Stimulated activated CD4-positive, alpha-beta T cell treated with anti-CD3 and anti-CD28 coated beads, TNF-alpha, amount 100 ng/mL, for 1 hour (primary cell): ENCODE data around the gene PITPNC1.

Source experiments
- DNase-seq, 3 donors: peaks; one replicate each; pipeline ENCODE4 v3.0.0-alpha.2; 2020; ENCODE audit warnings: low read depth in 3 of 3, low spot score in 1 of 3

PITPNC1 gene

DNA sequence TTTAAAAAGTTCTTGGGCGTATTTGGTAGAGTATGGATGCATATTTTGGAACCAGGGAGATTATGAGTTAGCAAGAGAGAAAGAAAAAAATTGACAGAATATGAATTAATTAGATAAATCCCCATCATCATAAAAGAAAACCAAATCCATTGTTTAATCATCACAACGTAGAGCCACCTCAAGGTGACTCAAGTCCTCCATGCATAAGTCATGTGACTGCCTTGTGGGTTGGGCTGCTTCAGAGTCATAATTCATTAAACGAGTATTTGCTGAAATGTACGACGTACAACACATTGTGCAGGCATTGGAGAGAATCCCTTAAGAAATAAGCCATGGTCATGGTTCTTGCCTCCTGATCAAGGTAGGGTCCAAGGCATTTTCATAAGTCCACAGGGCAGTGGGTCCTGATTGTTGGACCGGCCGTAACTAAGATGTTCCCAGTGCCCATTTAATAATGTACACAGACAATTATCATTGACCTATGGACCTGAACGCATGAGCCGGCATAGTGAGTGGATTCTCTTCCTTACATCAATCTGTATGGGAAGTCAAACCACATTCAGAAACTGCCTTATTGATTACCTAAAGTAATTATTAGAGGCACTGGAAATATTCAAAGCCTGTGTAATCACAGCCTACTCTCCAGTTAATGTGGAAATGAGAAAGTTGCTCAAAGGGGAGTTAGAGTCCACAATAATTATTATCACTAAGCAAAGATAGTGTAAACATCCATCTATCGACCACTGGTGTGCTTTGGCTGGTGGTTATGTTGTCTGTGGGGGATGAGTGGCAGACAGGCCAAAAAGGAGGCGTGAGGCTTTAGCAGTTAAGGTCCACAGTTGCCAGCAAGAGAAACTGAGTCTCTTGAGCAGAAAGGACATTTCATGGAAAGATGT lies 165.4 kb downstream of the PITPNC1 start:
- no peak for DNase-seq

DNA sequence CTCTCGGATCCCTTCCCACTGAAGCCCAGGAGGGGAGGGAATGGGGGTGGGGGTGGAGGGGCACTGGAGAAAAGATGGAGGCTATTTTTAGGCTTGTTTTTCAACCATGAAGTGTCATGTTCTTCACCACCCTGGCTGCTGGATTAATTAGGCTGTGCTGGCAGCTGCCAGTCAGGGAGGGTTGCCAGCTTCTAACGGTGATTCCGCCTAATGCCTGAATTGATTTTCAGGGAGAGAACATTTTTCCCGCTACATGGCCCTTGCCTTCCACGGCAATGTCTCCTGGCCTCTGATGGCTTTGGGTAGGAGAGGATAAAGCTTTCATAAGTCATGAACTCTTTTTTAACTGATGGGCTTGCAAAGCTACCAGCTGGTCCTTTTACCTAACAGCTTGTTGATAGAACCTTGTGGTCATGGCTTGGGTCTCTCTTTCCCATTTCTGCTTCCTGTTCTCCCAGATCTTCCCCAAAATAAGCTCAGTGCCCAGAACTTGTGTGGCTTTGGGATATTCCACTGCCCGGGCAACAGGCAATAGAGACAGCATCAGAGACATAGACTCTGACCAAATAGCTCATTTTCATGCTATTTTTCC lies 167.4 kb downstream of the PITPNC1 start:
- no peak for DNase-seq

DNA sequence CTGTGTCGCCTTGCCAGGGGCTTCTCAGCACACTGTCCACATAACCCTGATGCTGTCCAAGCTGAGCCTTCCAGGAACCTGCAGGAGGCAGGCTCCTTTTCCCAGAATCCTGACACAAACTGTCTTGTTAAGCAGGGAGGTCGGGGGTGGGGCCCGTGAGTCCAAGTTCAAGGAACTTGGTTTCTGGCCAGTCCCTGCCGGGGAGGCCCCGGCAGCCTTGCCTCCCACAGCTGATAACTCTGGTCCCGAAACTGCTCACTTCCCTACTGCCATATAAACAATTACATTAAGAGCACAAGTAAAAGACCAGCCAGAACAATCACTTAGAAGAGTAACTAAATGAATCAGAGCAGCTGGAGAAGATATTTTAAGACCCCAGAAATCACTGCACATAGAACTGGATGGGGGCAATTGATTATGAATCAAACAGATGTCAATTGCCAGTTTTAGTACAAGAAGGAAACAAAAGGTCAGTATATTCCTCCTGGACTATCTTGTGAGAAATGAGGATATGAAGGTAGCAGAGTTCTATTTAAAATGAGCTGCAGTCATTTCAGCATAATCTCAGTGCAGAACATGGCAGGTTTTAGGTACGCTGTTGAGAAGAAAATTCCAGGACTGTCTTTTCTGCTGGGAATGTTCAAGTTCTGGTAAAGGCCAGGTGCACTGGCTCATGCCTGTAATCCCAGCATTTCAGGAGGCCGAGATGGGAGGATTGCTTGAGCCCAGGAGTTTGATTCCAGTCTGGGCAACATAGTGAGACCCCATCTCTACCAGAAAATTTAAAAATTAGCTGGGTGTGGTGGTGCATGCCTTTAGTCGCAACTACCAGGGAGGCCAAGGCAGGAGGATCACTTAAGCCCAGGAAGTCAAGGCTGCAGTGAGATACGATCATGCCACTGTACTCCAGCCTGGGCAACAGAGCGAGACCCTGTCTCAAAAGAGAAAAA lies 169.8 kb downstream of the PITPNC1 start:
- DNase-seq = no peak

DNA sequence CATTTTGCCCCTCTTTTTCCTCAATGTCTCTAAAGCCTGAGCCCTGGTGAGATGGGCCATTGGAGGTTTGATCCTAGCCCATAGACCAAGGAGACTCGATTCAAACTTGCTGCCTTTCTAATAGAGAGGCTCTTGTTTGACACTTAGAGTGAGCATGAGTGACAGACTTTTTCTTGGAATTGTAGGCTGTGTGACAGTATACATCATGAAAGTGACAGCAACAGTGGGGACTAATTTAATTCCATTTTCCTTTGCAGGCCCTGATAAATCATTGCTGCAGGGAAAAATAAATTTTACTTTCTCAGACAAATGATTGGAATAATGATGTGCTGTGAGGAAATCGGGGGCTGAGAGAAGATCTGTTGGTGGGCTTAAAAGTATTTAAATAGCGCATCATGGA lies 171.6 kb downstream of the PITPNC1 start:
- DNase-seq = no peak

DNA sequence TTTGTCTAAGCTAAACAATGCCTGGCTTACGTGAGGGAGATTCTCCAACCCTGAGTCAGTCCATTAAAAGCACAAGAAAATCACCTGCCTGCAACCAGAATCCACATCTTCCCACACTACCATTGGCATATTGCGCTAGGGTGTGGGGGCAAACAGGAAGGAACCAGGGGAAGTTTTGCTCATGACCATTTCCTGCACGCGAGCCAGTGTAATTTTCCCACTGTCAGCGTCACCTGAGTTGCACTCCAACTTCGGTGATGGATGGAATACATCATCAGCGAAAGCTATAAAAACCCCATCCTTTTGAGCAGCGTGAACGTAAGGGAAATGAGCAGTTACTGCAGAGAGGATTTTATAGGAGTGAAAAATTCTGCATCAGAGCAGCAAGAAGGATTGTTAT lies 172.7 kb downstream of the PITPNC1 start:
- no peak for DNase-seq

GRCh38 chr17:67554634-67555033 lies 177.6 kb downstream of the PITPNC1 start:
- DNase-seq = no peak

- DNase-seq = no peak
Observed at GRCh38 chr17:67555855-67556254, 178.8 kb downstream of the PITPNC1 start.

DNA sequence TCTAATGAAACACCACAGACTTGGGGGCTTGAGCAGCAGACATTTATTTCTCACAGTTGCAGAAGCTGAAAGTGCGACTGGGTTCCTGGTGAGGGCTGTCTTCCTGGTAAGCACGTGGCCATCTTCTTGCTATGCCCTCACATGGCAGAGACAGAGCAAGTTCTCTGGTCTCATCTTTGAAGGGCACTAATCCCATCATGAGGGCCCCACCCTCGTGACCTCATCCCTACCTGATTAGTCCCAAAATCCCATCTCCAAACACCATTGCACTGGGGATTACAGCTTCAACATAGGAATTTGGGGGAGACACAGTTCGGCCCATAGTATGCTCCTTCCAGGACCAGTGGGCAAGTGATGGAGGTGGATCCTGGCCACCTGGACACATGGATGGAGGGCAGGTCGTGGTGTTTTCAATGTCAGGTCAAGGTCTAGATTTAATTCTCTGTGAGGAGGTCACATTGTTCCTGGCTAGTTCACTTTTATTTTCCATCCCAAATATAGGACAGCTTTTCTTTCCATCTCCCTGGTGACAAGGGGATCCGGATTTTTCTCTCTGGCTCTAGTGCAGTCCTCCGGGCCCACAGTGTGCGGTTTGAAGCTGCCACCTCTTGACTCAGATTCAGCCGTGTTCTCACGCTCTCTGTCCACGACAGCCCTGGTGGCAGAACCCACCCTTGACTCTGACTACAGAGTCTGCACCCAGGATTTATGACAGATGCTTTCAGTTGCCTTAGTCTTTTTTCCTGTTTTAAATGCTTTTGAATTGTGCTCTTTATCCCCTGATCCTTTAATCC lies 180.2 kb downstream of the PITPNC1 start:
- no peak for DNase-seq

DNA sequence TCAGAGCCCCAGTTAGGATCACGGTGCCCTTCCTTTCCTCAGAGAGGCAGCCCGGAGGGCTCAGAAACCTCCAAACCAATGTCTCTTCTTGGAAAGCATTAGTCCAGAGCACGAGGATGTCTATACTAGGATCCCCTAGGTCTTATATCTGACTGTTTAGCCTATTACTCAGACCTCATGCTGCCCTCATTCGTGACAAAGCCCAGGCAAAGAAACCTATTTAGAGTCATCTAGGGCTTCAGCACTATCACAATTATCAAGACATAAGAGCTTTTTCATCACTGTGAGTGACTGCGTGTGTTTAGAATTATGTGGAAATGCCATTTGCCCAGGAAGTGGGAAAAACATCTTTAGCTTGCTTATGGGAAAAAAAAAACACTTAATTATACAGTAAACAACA lies 180.8 kb downstream of the PITPNC1 start:
- no peak for DNase-seq

GRCh38 chr17:67558740-67559380 lies 181.8 kb downstream of the PITPNC1 start:
- no peak for DNase-seq

DNA sequence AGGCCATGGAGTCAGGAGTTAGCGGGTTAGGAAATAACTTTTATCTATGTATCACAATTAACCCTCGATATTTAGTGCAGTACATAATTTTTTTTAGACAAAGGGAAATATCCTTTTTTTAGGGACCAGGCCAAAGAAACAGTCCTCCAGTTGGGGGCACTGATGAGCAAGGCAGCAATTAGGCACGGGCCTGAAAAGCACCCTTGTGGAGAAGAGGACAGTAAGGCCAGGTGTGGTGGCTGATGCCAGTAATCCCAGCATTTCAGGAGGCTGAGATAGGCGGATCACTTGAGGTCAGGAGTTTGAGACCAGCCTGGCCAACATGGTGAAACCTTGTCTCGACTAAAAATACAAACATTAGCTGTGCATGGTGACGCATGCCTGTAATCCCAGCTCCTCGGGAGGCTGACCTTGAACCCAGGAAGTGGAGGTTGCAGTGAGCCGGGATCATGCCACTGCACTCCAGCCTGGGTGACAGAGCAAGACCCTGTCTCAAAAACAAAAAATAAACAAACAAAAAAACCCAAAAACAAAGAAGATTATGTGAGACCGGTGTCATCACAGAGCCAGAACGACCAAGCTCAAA lies 182.4 kb downstream of the PITPNC1 start:
- no peak for DNase-seq

DNA sequence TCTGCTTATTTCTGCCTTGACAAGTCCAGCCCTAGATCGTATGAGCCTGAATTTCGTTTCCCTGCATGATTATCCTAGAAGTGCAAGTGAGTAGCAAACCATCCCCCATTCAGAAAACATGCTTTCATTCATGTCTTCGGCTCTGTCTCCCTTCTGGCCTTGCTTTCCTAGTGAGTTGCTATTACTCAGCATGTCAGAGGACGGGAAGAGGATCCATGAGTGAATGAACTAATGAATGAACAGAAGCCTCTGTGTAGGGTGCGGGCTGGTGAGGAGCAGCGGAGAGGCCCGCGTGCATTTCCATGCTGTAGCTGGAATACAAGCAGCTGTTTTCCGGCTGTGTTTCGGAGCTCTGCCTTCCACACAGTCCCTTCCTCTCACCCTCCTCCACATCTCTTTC lies 184.9 kb downstream of the PITPNC1 start:
- DNase-seq = no peak

- no peak for DNase-seq
Observed at GRCh38 chr17:67563692-67564228, 186.7 kb downstream of the PITPNC1 start.

DNA sequence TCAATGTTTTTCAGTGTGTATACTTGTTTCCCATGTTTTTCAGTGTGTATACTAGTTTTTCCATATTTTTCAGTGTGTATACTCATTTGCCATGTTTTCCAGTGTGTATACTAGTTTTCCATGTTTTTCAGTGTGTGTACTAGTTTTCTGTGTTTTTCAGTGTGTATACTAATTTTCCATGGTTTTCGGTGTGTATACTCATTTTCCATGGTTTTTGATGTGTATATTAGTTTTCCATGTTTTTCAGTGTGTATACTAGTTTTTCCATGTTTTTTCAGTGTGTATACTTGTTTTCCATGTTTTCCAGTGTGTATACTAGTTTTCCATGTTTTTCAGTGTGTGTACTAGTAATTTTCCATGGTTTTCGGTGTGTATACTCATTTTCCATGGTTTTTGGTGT lies 188.0 kb downstream of the PITPNC1 start:
- no peak for DNase-seq

GRCh38 chr17:67566656-67567055 lies 189.6 kb downstream of the PITPNC1 start:
- DNase-seq = no peak

DNA sequence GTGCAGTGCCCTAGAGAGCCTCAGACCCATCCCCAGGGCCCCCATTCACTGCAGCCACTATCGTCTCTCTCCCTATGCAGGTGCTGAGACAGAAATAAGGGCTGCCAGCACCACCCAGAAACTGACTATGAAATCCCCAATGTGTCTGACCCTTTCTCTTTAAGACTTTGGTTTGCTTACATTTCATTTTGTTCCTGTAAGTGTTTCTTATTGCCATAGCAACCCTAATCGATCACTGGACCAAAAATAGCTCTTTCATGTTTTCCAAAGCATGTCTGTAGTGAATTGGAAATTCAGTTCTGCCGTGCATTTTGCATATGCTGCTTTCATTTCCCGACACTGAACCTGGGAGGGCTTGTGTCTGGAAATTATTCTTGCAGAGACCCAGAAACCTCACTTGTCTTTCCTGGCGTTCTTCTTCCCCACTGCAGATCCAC lies 192.0 kb downstream of the PITPNC1 start:
- no peak for DNase-seq

- no peak for DNase-seq
Observed at GRCh38 chr17:67569873-67570272, 192.8 kb downstream of the PITPNC1 start.

DNA sequence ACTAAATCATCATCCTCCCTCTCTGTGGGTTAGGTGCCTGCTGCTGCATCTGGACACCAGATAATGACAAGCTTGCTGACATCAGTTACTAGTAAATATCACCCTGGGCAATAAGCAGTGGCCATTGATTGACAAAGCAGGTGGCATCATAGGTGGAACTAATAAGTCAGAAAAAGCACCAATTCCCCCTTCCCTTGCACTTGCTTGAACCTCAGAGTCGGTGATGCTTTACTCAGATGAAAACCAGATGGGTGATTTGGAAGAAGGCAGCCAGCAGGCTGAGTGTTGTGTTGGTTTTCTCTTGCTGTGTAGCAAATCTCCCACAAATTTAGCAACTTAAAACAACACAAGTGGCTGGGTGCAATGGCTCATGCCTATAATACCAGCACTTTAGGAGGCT lies 193.7 kb downstream of the PITPNC1 start:
- DNase-seq = no peak

DNA sequence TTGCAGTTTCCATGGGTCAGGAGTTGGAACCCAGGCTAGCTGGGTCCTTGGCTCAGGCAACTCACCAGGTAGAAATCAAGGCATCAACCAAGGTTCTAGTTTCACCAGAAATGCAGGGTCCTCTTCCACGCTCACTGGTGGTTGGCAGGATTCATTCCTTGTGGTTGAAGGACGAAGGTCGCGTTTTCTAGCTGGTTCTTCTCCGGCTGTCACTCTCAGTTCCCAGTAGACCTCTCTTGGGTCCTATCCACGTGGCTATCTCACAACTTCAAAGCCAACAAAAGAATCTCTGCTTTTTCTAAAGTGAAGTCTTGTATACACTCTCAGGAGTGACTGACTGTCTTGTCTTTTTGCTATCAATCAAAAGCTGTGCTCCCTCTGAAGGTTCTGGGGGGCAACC lies 194.4 kb downstream of the PITPNC1 start:
- DNase-seq = no peak
